KBM-7 (cell line): Measurements from ENCODE around the gene CDKAL1.
"Not testable (repeated sequence)": the region's sequence is repeated elsewhere in the genome, so short reads cannot be mapped to it uniquely, and the experiment has no call there.

ENCODE experiments used
- DNase-seq: peaks from one replicate; pipeline ENCODE4 v3.0.0-alpha.2; 2015
- in situ Hi-C: fragments of 300-500 bp; cut with MboI; formaldehyde crosslinking; loops from 2 replicates; pipeline ENCODE4 v1.14.3; 2020; ENCODE audit warnings: low sequenced_read_pairs, low pct_unique_long_range_greater_than_20kb, mixed read lengths

The CDKAL1 gene

GRCh38 chr6:20577173-20577688 lies 43.0 kb downstream of the CDKAL1 start:
- in situ Hi-C loops = no loop called here

GRCh38 chr6:20581070-20581469 lies 46.8 kb downstream of the CDKAL1 start:
- no peak for DNase-seq
- in situ Hi-C loops = no loop called here

More at GRCh38 chr6:20577173-20577688, 43.0 kb downstream of the CDKAL1 start:
- no peak for DNase-seq

- in situ Hi-C loops = no loop called here
- DNase-seq = no peak
Measured at GRCh38 chr6:20582586-20583443, 48.6 kb downstream of the CDKAL1 start.

GRCh38 chr6:20583444-20583800 lies 49.2 kb downstream of the CDKAL1 start:
- in situ Hi-C loops = no loop called here
- no peak for DNase-seq

- DNase-seq = peak; percentile 65
- in situ Hi-C loops = no loop called here
Measured at GRCh38 chr6:20584100-20584731, 50.0 kb downstream of the CDKAL1 start.

GRCh38 chr6:20589266-20589665 lies 55.0 kb downstream of the CDKAL1 start:
- in situ Hi-C loops = no loop called here
- DNase-seq = peak; percentile 58

GRCh38 chr6:20590476-20590875 lies 56.2 kb downstream of the CDKAL1 start:
- in situ Hi-C loops, DNase-seq: not testable (repeated sequence)

GRCh38 chr6:20594299-20594853 lies 60.1 kb downstream of the CDKAL1 start:
- DNase-seq, in situ Hi-C loops: not testable (repeated sequence)

- in situ Hi-C loops = no loop called here
Measured at GRCh38 chr6:20599302-20600051, 65.2 kb downstream of the CDKAL1 start.

GRCh38 chr6:20600831-20601230 lies 66.6 kb downstream of the CDKAL1 start:
- in situ Hi-C loops = no loop called here
- no peak for DNase-seq

More at GRCh38 chr6:20599302-20600051, 65.2 kb downstream of the CDKAL1 start:
- DNase-seq = no peak

- no peak for DNase-seq
Measured at GRCh38 chr6:20604159-20604558, 69.9 kb downstream of the CDKAL1 start.

GRCh38 chr6:20605061-20605460 lies 70.8 kb downstream of the CDKAL1 start:
- no peak for DNase-seq
- in situ Hi-C loops = no loop called here

More at GRCh38 chr6:20604159-20604558, 69.9 kb downstream of the CDKAL1 start:
- in situ Hi-C loops = no loop called here

GRCh38 chr6:20605581-20605980 lies 71.3 kb downstream of the CDKAL1 start:
- in situ Hi-C loops = no loop called here
- no peak for DNase-seq

- in situ Hi-C loops = no loop called here
- no peak for DNase-seq
Measured at GRCh38 chr6:20606831-20607230, 72.6 kb downstream of the CDKAL1 start.

GRCh38 chr6:20608356-20608755 lies 74.1 kb downstream of the CDKAL1 start:
- in situ Hi-C loops = no loop called here
- DNase-seq = peak; percentile 40

- in situ Hi-C loops = no loop called here
- no peak for DNase-seq
Measured at GRCh38 chr6:20608905-20609304, 74.6 kb downstream of the CDKAL1 start.

- in situ Hi-C loops, DNase-seq: not testable (repeated sequence)
Measured at GRCh38 chr6:20609924-20610323, 75.7 kb downstream of the CDKAL1 start.

GRCh38 chr6:20610636-20611370 lies 76.5 kb downstream of the CDKAL1 start:
- in situ Hi-C loops = no loop called here
- no peak for DNase-seq

GRCh38 chr6:20617537-20617936 lies 83.3 kb downstream of the CDKAL1 start:
- DNase-seq, in situ Hi-C loops: not testable (repeated sequence)
